Memory B cell (primary cell): ENCODE results near the gene BMF.
A peak's percentile ranks its signal among the peaks of the same experiment; 100 is the strongest.

Experiments
- ATAC-seq: fragments of 150-1000 bp; cut with Tn5 transposase; 2 replicates; pipeline ENCODE4 v1.10.0; 2021; ENCODE audit warnings: low read depth, mild to moderate bottlenecking, moderate library complexity
- DNase-seq, 2 donors: peaks; one replicate each; pipeline ENCODE4 v3.0.0; 2022; ENCODE audit warnings: low spot score in 2 of 2
- H3K27ac Mint-ChIP-seq: one replicate; pipeline ENCODE4 v1.8.0; 2022; ENCODE audit warnings: mild to moderate bottlenecking, moderate library complexity, mixed read lengths
- H3K27me3 Mint-ChIP-seq: one replicate; pipeline ENCODE4 v1.8.0; 2022; ENCODE audit warnings: mixed read lengths
- H3K36me3 Mint-ChIP-seq: one replicate; pipeline ENCODE4 v1.8.0; 2022; ENCODE audit warnings: mild to moderate bottlenecking, mixed read lengths
- H3K4me1 Mint-ChIP-seq: one replicate; pipeline ENCODE4 v1.8.0; 2022; ENCODE audit warnings: mixed read lengths
- H3K4me3 Mint-ChIP-seq: one replicate; pipeline ENCODE4 v1.8.0; 2022; ENCODE audit warnings: mild to moderate bottlenecking, moderate library complexity, mixed read lengths
- H3K9me3 Mint-ChIP-seq: one replicate; pipeline ENCODE4 v1.8.0; 2022; ENCODE audit warnings: mixed read lengths

Gene BMF

GRCh38 chr15:40092256-40092978 is 16.3 kb downstream of the BMF start:
- Mint-ChIP-seq H3K4me1 (peaks cover 48% of the 10 kb centered on the region), H3K27ac (peak overlapping the region; percentile 93), H3K27me3 (no peaks in the 10 kb centered on the region), H3K4me3 (peak overlapping the region; percentile 45), H3K36me3 (peaks cover 21% of the 10 kb centered on the region), H3K9me3 (no peaks in the 10 kb centered on the region)
- no peak for ATAC-seq
- DNase-seq: no peak

- Mint-ChIP-seq H3K9me3 (no peaks in the 10 kb centered on the region), H3K4me1 (peaks cover 46% of the 10 kb centered on the region), H3K36me3 (peaks cover 19% of the 10 kb centered on the region), H3K27me3 (no peaks in the 10 kb centered on the region), H3K27ac (peak overlapping the region; percentile 93), H3K4me3 (no peak overlapping the region)
- ATAC-seq: no peak
- DNase-seq: no peak
Observed at GRCh38 chr15:40091861-40092255, 16.8 kb downstream of the BMF start.

- peaks cover 41% of the 10 kb centered on the region for H3K4me1 Mint-ChIP-seq
- peak overlapping the region; percentile 93 for H3K27ac Mint-ChIP-seq
- H3K4me3 Mint-ChIP-seq: no peak overlapping the region
- DNase-seq: no peak
- no peak for ATAC-seq
- H3K9me3 Mint-ChIP-seq: no peaks in the 10 kb centered on the region
- H3K27me3 Mint-ChIP-seq: no peaks in the 10 kb centered on the region
- peaks cover 17% of the 10 kb centered on the region for H3K36me3 Mint-ChIP-seq
Observed at GRCh38 chr15:40090774-40091455, 17.8 kb downstream of the BMF start.

GRCh38 chr15:40088929-40089755 is 19.5 kb downstream of the BMF start:
- no peaks in the 10 kb centered on the region for H3K27me3 Mint-ChIP-seq
- H3K4me1 Mint-ChIP-seq: peaks cover 37% of the 10 kb centered on the region
- H3K4me3 Mint-ChIP-seq: no peak overlapping the region
- DNase-seq (no peak), ATAC-seq (no peak)
- peaks cover 16% of the 10 kb centered on the region for H3K36me3 Mint-ChIP-seq
- H3K27ac Mint-ChIP-seq: peak overlapping the region; percentile 82
- H3K9me3 Mint-ChIP-seq: no peaks in the 10 kb centered on the region

GRCh38 chr15:40087991-40088928 is 20.4 kb downstream of the BMF start:
- peak overlapping the region; percentile 82 for H3K27ac Mint-ChIP-seq
- peaks cover 36% of the 10 kb centered on the region for H3K4me1 Mint-ChIP-seq
- H3K36me3 Mint-ChIP-seq: peaks cover 13% of the 10 kb centered on the region
- no peak for DNase-seq
- no peak for ATAC-seq
- H3K9me3 Mint-ChIP-seq: no peaks in the 10 kb centered on the region
- no peak overlapping the region for H3K4me3 Mint-ChIP-seq
- H3K27me3 Mint-ChIP-seq: no peaks in the 10 kb centered on the region

- ATAC-seq (no peak), DNase-seq (no peak)
- H3K27ac Mint-ChIP-seq: peak overlapping the region; percentile 72
- H3K27me3 Mint-ChIP-seq: no peaks in the 10 kb centered on the region
- peaks cover 37% of the 10 kb centered on the region for H3K4me1 Mint-ChIP-seq
- no peak overlapping the region for H3K4me3 Mint-ChIP-seq
- H3K36me3 Mint-ChIP-seq: peaks cover 11% of the 10 kb centered on the region
- H3K9me3 Mint-ChIP-seq: no peaks in the 10 kb centered on the region
Observed at GRCh38 chr15:40087068-40087810, 21.4 kb downstream of the BMF start.

- Mint-ChIP-seq H3K27me3 (no peaks in the 10 kb centered on the region), H3K9me3 (no peaks in the 10 kb centered on the region), H3K36me3 (peaks cover 4% of the 10 kb centered on the region), H3K4me1 (peaks cover 46% of the 10 kb centered on the region), H3K27ac (no peak overlapping the region), H3K4me3 (no peak overlapping the region)
- ATAC-seq (no peak), DNase-seq (no peak)
Observed at GRCh38 chr15:40085266-40085665, 23.4 kb downstream of the BMF start.

- Mint-ChIP-seq H3K4me1 (peaks cover 48% of the 10 kb centered on the region), H3K4me3 (no peak overlapping the region), H3K36me3 (peaks cover 3% of the 10 kb centered on the region), H3K27me3 (no peaks in the 10 kb centered on the region), H3K27ac (no peak overlapping the region), H3K9me3 (no peaks in the 10 kb centered on the region)
- ATAC-seq: no peak
- no peak for DNase-seq
Observed at GRCh38 chr15:40084650-40085049, 24.0 kb downstream of the BMF start.

GRCh38 chr15:40082195-40082883 is 26.3 kb downstream of the BMF start:
- Mint-ChIP-seq H3K36me3 (no peaks in the 10 kb centered on the region), H3K27ac (peak overlapping the region; percentile 85), H3K9me3 (no peaks in the 10 kb centered on the region), H3K27me3 (no peaks in the 10 kb centered on the region), H3K4me1 (peaks cover 42% of the 10 kb centered on the region), H3K4me3 (peak overlapping the region; percentile 49)
- peak in 1 of 2 donors; percentile 51 for DNase-seq
- peak; percentile 97 for ATAC-seq

GRCh38 chr15:40081691-40082194 is 26.9 kb downstream of the BMF start:
- Mint-ChIP-seq H3K4me1 (peaks cover 41% of the 10 kb centered on the region), H3K27ac (peak overlapping the region; percentile 85), H3K36me3 (no peaks in the 10 kb centered on the region), H3K4me3 (peak overlapping the region; percentile 53), H3K9me3 (no peaks in the 10 kb centered on the region), H3K27me3 (no peaks in the 10 kb centered on the region)
- DNase-seq (no peak), ATAC-seq (no peak)

- Mint-ChIP-seq H3K9me3 (no peaks in the 10 kb centered on the region), H3K4me1 (peaks cover 37% of the 10 kb centered on the region), H3K27ac (peak overlapping the region; percentile 43), H3K36me3 (no peaks in the 10 kb centered on the region), H3K27me3 (no peaks in the 10 kb centered on the region), H3K4me3 (peak overlapping the region; percentile 70)
- DNase-seq (no peak), ATAC-seq (no peak)
Observed at GRCh38 chr15:40080847-40081246, 27.8 kb downstream of the BMF start.

- H3K9me3 Mint-ChIP-seq: no peaks in the 10 kb centered on the region
- DNase-seq (no peak), ATAC-seq (no peak)
- peaks cover 34% of the 10 kb centered on the region for H3K4me1 Mint-ChIP-seq
- H3K4me3 Mint-ChIP-seq: no peak overlapping the region
- no peaks in the 10 kb centered on the region for H3K36me3 Mint-ChIP-seq
- H3K27ac Mint-ChIP-seq: peak overlapping the region; percentile 43
- H3K27me3 Mint-ChIP-seq: no peaks in the 10 kb centered on the region
Observed at GRCh38 chr15:40080104-40080503, 28.6 kb downstream of the BMF start.
